SK-N-SH treated with all-trans-retinoic acid at 6 μM for 48 hours (cell line): ENCODE measurements around the gene PHLDB3.

Source experiments
- ATAC-seq: fragments of 200-7000 bp; cut with Tn5 transposase; 3 replicates; pipeline ENCODE4 v1.9.1; 2020; ENCODE audit warnings: mild to moderate bottlenecking, moderate library complexity
- BACH2 ChIP-seq: fragments of 250-450 bp; sonication (Bioruptor Pico); IDR thresholded peaks from 2 replicates; pipeline ENCODE4 v1.9.0; 2021; ENCODE audit warnings: mild to moderate bottlenecking, borderline replicate concordance
- ESRRG ChIP-seq: fragments of 250-450 bp; sonication (Bioruptor Pico); IDR thresholded peaks from 2 replicates; pipeline ENCODE4 v1.6.1; 2021; ENCODE audit warnings: mild to moderate bottlenecking
- GLIS3 ChIP-seq: fragments of 250-450 bp; sonication (Bioruptor Pico); IDR thresholded peaks from 2 replicates; pipeline ENCODE4 v1.5.0; 2020; ENCODE audit warnings: mild to moderate bottlenecking, moderate library complexity
- ISL1 ChIP-seq: fragments of 250-450 bp; sonication (Bioruptor Pico); IDR thresholded peaks from 2 replicates; pipeline ENCODE4 v2.1.2; 2022; ENCODE audit warnings: mild to moderate bottlenecking, moderate library complexity
- OSR1 ChIP-seq: fragments of 250-450 bp; sonication (Bioruptor Pico); IDR thresholded peaks from 2 replicates; pipeline ENCODE4 v1.8.0; 2022; ENCODE audit warnings: moderate library complexity, mild to moderate bottlenecking, inconsistent platforms
- PPARA ChIP-seq: fragments of 250-450 bp; sonication (Bioruptor Pico); IDR thresholded peaks from 2 replicates; pipeline ENCODE4 v1.5.0; 2020; ENCODE audit warnings: mild to moderate bottlenecking, borderline replicate concordance
- RARB ChIP-seq: fragments of 250-450 bp; sonication (Bioruptor Pico); IDR thresholded peaks from 2 replicates; pipeline ENCODE4 v1.8.0; 2021; ENCODE audit warnings: mild to moderate bottlenecking, moderate library complexity
- SNAI2 ChIP-seq: fragments of 250-450 bp; sonication (Bioruptor Pico); IDR thresholded peaks from 2 replicates; pipeline ENCODE4 v1.5.0; 2020; ENCODE audit warnings: mild to moderate bottlenecking, moderate library complexity
- TCF4 ChIP-seq: fragments of 250-450 bp; sonication (Bioruptor Pico); IDR thresholded peaks from 2 replicates; pipeline ENCODE4 v1.8.0; 2021; ENCODE audit warnings: mild to moderate bottlenecking, moderate library complexity, borderline replicate concordance
- TOX ChIP-seq: fragments of 250-450 bp; sonication (Bioruptor Pico); IDR thresholded peaks from 2 replicates; pipeline ENCODE4 v1.8.0; 2021; ENCODE audit warnings: mild to moderate bottlenecking, moderate library complexity, borderline replicate concordance
- ZC3H10 ChIP-seq: fragments of 250-450 bp; sonication (Bioruptor Pico); IDR thresholded peaks from 2 replicates; pipeline ENCODE4 v1.5.1; 2021; ENCODE audit warnings: mild to moderate bottlenecking, moderate library complexity
- ZFP30 ChIP-seq: fragments of 450-650 bp; formaldehyde crosslinking; IDR thresholded peaks from 2 replicates; pipeline ENCODE4 v1.5.0; 2022; ENCODE audit warnings: mild to moderate bottlenecking, moderate library complexity
- ZNF565 ChIP-seq: fragments of 450-650 bp; formaldehyde crosslinking; conservative IDR thresholded peaks from 2 replicates; pipeline ENCODE4 v1.5.0; 2020; ENCODE audit warnings: low read depth, mild to moderate bottlenecking, moderate library complexity
- ZNF70 ChIP-seq: fragments of 450-650 bp; formaldehyde crosslinking; IDR thresholded peaks from 2 replicates; pipeline ENCODE4 v1.5.0; 2020; ENCODE audit warnings: mild to moderate bottlenecking, moderate library complexity
- ZNF8 ChIP-seq: fragments of 450-650 bp; formaldehyde crosslinking; IDR thresholded peaks from 2 replicates; pipeline ENCODE4 v1.5.0; 2020; ENCODE audit warnings: mild to moderate bottlenecking, moderate library complexity
- TF ChIP-seq, protein P1 (sequence below): fragments of 250-450 bp; sonication (Bioruptor Pico); IDR thresholded peaks from 2 replicates; pipeline ENCODE4 v1.5.0; 2020; ENCODE audit warnings: mild to moderate bottlenecking, moderate library complexity
- TF ChIP-seq, protein P2 (sequence below): fragments of 250-450 bp; sonication (Bioruptor Pico); IDR thresholded peaks from 2 replicates; pipeline ENCODE4 v1.8.0; 2020; ENCODE audit warnings: mild to moderate bottlenecking, moderate library complexity, borderline replicate concordance
- TF ChIP-seq, protein P3 (sequence below): fragments of 250-450 bp; sonication (Bioruptor Pico); IDR thresholded peaks from 2 replicates; pipeline ENCODE4 v1.8.0; 2021; ENCODE audit warnings: low read depth, mild to moderate bottlenecking, moderate library complexity, borderline replicate concordance
- TF ChIP-seq, protein P4 (sequence below): fragments of 250-450 bp; sonication (Bioruptor Pico); IDR thresholded peaks from 2 replicates; pipeline ENCODE4 v1.5.1; 2021; ENCODE audit warnings: mild to moderate bottlenecking, moderate library complexity
- TF ChIP-seq, protein P5 (sequence below): fragments of 250-450 bp; sonication (Bioruptor Pico); IDR thresholded peaks from 2 replicates; pipeline ENCODE4 v1.5.1; 2020; ENCODE audit warnings: low read depth, mild to moderate bottlenecking, moderate library complexity

The PHLDB3 gene

DNA sequence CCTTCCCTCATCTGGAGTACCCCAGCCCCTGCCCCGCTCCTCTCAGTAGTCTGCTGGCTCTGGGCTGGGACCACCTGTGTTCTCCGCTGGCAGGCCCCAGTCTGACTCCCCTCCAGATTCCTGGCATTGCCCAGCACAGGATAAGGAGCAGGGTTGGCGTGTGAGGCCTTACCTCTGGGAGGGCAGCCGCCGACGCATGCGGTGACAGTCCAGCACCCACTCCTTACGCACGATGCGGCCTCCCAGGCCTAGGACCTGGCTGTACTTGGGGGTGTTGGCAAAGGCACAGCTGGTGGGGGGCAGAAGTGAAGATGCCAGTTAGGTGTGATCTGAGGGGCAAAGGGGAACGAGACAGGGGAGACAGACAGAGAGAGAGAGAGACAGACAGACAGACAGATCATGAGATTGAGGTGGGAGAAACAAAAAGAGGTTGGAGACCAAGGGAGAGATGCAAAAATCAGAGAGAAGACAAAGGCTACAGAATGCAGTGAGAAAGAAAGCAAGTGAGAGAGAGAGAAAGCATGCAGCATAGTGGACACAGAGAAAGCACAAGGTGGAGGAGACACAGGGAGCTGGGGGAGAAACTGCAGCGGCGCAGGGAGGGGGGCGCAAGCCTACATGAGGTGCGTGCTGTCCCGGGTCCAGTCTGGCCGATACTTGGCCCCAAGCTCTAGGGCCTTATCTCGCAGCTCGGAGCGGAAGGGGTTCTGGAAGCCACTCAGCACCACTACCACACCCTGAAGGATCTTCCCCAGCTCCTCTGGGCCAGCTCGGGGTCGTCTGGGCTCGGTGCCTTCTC, 47.1 kb upstream of the PHLDB3 start:
- ATAC-seq, result no peak
- no peak for TF ChIP-seq ZNF70 (CRISPR knock-in tag)
- no peak for TF ChIP-seq ZNF565 (CRISPR knock-in tag)
- TF ChIP-seq, protein P1, sequence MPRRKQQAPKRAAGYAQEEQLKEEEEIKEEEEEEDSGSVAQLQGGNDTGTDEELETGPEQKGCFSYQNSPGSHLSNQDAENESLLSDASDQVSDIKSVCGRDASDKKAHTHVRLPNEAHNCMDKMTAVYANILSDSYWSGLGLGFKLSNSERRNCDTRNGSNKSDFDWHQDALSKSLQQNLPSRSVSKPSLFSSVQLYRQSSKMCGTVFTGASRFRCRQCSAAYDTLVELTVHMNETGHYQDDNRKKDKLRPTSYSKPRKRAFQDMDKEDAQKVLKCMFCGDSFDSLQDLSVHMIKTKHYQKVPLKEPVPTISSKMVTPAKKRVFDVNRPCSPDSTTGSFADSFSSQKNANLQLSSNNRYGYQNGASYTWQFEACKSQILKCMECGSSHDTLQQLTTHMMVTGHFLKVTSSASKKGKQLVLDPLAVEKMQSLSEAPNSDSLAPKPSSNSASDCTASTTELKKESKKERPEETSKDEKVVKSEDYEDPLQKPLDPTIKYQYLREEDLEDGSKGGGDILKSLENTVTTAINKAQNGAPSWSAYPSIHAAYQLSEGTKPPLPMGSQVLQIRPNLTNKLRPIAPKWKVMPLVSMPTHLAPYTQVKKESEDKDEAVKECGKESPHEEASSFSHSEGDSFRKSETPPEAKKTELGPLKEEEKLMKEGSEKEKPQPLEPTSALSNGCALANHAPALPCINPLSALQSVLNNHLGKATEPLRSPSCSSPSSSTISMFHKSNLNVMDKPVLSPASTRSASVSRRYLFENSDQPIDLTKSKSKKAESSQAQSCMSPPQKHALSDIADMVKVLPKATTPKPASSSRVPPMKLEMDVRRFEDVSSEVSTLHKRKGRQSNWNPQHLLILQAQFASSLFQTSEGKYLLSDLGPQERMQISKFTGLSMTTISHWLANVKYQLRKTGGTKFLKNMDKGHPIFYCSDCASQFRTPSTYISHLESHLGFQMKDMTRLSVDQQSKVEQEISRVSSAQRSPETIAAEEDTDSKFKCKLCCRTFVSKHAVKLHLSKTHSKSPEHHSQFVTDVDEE (CRISPR knock-in tag), result no peak
- no peak for TF ChIP-seq BACH2
- TF ChIP-seq, protein P2, sequence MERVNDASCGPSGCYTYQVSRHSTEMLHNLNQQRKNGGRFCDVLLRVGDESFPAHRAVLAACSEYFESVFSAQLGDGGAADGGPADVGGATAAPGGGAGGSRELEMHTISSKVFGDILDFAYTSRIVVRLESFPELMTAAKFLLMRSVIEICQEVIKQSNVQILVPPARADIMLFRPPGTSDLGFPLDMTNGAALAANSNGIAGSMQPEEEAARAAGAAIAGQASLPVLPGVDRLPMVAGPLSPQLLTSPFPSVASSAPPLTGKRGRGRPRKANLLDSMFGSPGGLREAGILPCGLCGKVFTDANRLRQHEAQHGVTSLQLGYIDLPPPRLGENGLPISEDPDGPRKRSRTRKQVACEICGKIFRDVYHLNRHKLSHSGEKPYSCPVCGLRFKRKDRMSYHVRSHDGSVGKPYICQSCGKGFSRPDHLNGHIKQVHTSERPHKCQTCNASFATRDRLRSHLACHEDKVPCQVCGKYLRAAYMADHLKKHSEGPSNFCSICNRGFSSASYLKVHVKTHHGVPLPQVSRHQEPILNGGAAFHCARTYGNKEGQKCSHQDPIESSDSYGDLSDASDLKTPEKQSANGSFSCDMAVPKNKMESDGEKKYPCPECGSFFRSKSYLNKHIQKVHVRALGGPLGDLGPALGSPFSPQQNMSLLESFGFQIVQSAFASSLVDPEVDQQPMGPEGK (CRISPR knock-in tag), result no peak
- TF ChIP-seq ZC3H10, result no peak
- no peak for TF ChIP-seq OSR1 (CRISPR knock-in tag)
- no peak for TF ChIP-seq RARB
- TF ChIP-seq ESRRG (CRISPR knock-in tag), result no peak
- no peak for TF ChIP-seq ISL1
- TF ChIP-seq SNAI2 (CRISPR knock-in tag), result no peak
- TF ChIP-seq ZFP30 (CRISPR knock-in tag), result no peak
- TF ChIP-seq TOX (CRISPR knock-in tag), result no peak
- TF ChIP-seq, protein P3, sequence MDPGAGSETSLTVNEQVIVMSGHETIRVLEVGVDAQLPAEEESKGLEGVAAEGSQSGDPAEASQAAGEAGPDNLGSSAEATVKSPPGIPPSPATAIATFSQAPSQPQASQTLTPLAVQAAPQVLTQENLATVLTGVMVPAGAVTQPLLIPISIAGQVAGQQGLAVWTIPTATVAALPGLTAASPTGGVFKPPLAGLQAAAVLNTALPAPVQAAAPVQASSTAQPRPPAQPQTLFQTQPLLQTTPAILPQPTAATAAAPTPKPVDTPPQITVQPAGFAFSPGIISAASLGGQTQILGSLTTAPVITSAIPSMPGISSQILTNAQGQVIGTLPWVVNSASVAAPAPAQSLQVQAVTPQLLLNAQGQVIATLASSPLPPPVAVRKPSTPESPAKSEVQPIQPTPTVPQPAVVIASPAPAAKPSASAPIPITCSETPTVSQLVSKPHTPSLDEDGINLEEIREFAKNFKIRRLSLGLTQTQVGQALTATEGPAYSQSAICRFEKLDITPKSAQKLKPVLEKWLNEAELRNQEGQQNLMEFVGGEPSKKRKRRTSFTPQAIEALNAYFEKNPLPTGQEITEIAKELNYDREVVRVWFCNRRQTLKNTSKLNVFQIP, result no peak
- TF ChIP-seq, protein P4, sequence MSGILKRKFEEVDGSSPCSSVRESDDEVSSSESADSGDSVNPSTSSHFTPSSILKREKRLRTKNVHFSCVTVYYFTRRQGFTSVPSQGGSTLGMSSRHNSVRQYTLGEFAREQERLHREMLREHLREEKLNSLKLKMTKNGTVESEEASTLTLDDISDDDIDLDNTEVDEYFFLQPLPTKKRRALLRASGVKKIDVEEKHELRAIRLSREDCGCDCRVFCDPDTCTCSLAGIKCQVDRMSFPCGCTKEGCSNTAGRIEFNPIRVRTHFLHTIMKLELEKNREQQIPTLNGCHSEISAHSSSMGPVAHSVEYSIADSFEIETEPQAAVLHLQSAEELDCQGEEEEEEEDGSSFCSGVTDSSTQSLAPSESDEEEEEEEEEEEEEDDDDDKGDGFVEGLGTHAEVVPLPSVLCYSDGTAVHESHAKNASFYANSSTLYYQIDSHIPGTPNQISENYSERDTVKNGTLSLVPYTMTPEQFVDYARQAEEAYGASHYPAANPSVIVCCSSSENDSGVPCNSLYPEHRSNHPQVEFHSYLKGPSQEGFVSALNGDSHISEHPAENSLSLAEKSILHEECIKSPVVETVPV (CRISPR knock-in tag), result no peak
- TF ChIP-seq ZNF8 (CRISPR knock-in tag), result no peak
- TF ChIP-seq PPARA, result no peak
- no peak for TF ChIP-seq GLIS3 (CRISPR knock-in tag)
- TF ChIP-seq TCF4 (CRISPR knock-in tag), result no peak
- TF ChIP-seq, protein P5, sequence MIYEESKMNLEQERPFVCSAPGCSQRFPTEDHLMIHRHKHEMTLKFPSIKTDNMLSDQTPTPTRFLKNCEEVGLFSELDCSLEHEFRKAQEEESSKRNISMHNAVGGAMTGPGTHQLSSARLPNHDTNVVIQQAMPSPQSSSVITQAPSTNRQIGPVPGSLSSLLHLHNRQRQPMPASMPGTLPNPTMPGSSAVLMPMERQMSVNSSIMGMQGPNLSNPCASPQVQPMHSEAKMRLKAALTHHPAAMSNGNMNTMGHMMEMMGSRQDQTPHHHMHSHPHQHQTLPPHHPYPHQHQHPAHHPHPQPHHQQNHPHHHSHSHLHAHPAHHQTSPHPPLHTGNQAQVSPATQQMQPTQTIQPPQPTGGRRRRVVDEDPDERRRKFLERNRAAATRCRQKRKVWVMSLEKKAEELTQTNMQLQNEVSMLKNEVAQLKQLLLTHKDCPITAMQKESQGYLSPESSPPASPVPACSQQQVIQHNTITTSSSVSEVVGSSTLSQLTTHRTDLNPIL (CRISPR knock-in tag), result no peak
- TF ChIP-seq, all 23 proteins: peak for 0

DNA sequence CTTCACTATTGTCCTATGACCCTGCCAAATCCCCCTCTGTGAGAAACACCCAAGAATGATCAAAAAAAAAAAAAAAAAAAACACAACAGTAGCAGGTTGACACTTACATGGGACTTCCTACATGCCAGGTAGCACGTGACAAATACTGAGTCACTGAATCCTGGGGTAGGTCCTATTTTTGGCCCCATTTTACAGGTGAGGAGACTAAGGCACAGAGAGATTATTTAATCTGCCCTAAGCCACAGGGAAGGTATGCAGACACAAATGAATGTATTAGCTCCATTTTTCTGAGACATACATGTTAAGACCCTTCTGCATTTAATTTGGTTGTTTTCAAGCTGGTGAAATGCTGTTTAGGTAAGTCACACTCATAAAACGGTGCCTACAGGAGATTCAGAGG, 44.2 kb upstream of the PHLDB3 start:
- ATAC-seq, result no peak
- TF ChIP-seq, protein P5 (CRISPR knock-in tag), result no peak
- TF ChIP-seq ZFP30 (CRISPR knock-in tag) (no peak), ZNF8 (CRISPR knock-in tag) (no peak), ESRRG (CRISPR knock-in tag) (no peak), ISL1 (no peak), TCF4 (CRISPR knock-in tag) (no peak)
- TF ChIP-seq, protein P2 (CRISPR knock-in tag), result no peak
- TF ChIP-seq, protein P4 (CRISPR knock-in tag), result no peak
- TF ChIP-seq, protein P3, result no peak
